Glomerular visceral epithelial cell (primary cell): ENCODE results near the gene UPK3BL2.
"Not testable (repeated sequence)": the region's sequence is repeated elsewhere in the genome, so short reads cannot be mapped to it uniquely, and the experiment has no call there.

Source experiments
- DNase-seq: peaks from one replicate; pipeline ENCODE4 v3.0.0-alpha.2; 2016; ENCODE audit errors: extremely low spot score

UPK3BL2 gene

GRCh38 chr7:102494473-102495149 lies 48.9 kb downstream of the UPK3BL2 start:
- not testable (repeated sequence) for DNase-seq

DNA sequence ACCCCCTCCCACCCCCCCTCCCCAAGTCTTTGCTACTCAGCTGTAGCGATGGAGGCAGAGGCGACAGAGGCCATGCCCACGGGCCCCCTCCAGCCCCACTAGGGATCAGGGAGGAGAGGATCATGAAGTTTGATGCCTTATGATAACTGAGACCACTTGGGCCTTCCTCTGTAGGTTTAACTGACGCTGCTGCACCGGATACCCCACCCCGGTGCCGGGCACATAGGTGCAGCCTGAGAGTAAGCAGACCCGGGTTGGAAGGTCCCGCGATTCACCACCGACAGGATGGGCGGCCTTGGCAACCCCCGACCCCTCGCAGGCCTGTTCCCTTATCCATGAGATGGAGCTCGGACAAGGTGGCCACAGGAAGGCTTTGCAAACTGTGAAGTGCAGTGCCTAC lies 49.5 kb downstream of the UPK3BL2 start:
- not testable (repeated sequence) for DNase-seq

- not testable (repeated sequence) for DNase-seq
Measured at GRCh38 chr7:102493220-102493935, 50.1 kb downstream of the UPK3BL2 start.

DNA sequence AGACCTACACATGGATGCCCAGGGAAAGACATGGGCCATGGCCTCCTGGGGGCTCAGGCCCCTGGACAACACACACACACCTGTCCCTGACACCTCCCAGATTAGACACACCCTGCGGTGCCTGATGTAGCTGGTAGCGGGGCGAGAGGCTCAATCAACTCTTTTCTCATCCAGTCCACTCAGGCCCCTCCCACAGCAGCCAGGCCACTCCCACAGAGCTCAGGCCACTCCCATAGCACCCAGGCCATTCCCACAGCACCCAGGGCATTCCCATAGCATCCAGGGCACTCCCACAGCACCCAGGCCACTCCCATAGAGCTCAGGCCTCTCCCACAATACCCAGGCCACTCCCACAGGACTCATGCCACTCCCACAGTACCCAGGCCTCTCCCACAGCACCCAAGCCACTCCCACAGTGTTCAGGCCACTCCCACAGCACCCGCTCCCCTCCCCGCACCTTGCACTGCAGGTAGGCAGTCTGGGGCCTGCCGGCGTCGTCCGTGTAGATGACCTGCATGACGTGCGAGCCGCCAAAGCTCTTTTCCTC lies 52.9 kb downstream of the UPK3BL2 start:
- not testable (repeated sequence) for DNase-seq
